G401.6 (cell line): ENCODE results near the gene TARBP2.
A peak's percentile ranks its signal among the peaks of the same experiment; 100 is the strongest.

Source experiments
- FAIRE-seq: peaks from 2 replicates; lab custom pipeline; 2012; peaks lifted over from hg19 to GRCh38; lab: Jason Lieb, UNC

Gene TARBP2

DNA sequence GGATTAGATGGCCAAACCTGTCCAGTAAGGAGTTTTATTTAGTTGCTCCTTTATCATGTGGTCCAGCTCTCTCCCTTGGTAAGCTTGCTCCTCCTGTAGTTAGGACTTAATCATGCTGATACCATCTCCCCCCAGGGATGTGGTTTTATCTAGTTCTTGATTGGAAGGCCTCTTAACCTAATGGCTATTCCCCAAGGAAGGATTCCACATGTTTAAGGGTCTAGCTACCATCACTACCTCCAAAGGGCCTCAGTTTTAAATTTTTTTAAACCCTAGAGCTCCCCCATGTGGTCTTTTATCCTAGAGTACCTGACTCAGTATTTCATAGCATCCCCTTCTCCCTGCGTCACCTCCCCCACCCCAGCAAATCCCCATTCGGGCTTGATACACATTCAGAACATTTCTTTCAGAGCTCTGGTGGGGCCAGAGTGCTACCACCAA, 24.3 kb upstream of the TARBP2 start:
- FAIRE-seq = peak; percentile 36

- peak; percentile 76 for FAIRE-seq
Measured at GRCh38 chr12:53478865-53479264, 22.2 kb upstream of the TARBP2 start.

DNA sequence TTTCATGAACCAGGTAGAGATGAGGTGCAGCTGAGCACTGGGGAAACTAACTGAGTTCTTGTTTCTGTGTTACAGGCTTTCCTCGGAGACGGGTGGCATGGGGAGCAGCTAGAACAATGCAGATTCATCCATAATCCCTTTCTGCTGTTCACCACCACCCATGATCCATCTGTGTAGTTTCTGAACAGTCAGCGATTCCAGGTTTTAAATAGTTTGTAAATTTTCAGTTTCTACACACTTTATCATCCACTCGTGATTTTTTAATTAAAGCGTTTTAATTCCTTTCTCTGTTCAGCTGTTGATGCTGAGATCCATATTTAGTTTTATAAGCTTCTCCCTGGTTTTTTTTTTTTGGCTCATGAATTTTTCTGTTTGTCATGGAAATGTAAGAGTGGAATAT, 21.8 kb upstream of the TARBP2 start:
- peak; percentile 33 for FAIRE-seq

DNA sequence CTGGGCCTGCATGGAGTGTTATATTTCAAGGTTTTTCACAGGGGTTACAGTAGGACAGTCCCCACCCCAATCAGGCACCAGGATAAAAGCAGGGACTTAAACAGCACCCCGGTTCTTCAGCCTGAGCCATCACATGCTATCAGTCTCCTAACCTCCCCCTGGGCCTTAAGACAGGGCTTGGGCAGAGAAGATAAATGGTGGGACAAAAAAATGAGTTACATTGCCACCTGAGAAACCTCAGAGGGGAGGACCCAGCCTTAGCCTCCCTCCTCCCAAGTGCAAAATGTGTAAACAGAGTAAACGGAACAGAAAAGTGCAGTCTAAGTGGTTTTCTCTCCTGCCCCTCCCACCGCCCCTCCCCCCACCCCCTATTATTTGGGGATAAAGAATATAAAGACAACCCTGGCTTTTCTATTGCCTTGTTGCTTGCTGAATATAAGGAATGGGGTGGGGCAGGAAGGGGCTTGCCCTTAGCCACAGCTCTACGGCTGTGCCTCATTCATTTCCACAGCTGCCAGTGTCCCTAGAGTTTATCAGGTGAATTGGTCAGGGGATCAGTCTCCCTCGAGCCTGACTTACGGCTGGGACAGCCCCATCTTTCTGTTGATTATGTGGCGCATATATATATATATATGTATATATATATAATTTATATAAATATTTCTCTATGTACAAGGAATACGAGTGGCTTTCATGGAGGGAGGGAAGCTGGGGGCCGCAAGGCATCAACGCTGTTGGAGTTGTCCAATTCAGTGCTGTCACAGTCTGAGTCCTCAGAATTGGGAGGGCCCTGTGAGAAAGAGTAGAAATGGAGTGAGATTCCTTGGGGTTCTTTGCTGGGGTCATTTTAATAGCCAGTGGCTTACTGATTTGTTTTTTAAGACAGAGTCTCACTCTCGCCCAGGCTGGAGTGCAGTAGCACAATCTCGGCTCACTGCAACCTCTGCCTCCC, 20.3 kb upstream of the TARBP2 start:
- no peak for FAIRE-seq

GRCh38 chr12:53481458-53481857, 19.6 kb upstream of the TARBP2 start:
- FAIRE-seq = peak; percentile 61

GRCh38 chr12:53481939-53482586, 19.0 kb upstream of the TARBP2 start:
- FAIRE-seq = peak; percentile 50

DNA sequence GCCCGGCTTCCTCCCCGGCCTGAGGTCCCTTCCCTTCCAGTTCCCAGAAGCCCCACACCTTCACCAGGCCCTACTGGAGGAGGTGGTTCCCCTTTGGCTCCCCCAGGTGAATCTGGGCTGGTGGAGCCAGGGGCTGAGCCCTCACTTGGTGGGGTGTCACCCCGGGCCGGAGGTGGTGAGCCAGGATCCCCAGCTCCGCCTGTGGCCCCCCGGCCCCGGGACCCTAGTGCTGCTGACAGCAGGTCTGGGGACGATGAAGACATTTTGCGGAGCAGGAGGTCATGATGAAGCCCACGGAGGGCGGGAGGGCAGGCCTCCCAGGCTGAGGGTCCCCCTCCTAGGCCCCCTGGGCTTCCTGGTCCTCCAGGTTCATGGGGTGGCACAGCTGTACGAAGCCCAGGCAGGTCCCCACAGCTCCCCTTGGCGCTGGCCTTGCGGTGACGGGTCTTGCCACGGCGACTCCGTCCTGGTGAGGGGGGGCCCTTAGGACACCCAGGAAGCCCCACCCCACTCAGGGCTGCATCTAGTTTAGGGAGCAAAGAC, 18.4 kb upstream of the TARBP2 start:
- no peak for FAIRE-seq

GRCh38 chr12:53483225-53483978, 17.7 kb upstream of the TARBP2 start:
- FAIRE-seq = no peak

- no peak for FAIRE-seq
Measured at GRCh38 chr12:53483979-53484377, 17.1 kb upstream of the TARBP2 start.

- peak; percentile 6 for FAIRE-seq
Measured at GRCh38 chr12:53484686-53485575, 16.2 kb upstream of the TARBP2 start.

DNA sequence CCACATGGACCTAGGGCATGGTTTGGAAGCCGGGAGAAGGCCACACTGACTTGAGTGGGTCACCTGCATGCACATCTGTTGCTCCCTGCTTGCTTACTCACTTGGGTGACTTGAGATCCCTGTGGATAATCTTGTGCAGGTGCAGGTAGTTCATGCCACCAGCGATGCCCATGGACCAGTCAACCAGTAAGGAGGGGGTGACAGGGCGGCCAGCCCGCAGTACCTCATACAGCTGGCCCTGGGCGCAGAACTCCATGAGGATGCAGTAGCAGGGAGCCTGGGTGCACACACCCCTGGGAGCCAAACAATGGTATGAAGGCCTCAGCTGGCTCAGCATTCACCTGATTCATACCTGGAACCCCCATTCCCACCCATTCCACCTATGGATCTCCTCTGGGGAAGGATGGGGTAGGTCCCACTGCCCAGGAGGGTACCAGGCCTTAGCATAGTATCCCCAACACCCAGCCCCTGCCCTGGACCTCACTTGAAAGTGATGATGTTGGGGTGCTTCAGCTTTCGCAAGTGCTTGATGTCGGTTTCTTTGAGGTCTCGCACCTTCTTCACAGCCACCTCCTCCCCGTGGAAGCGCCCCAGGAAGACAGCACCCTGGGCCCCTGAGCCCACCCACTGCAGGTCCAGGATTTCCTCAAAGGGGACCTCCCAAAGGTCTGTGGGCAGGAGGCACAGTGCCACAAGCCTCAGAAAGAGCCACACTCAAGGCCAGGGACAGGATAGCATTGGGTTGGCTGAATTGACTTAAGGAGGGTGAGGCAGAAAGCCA, 14.9 kb upstream of the TARBP2 start:
- FAIRE-seq = no peak

DNA sequence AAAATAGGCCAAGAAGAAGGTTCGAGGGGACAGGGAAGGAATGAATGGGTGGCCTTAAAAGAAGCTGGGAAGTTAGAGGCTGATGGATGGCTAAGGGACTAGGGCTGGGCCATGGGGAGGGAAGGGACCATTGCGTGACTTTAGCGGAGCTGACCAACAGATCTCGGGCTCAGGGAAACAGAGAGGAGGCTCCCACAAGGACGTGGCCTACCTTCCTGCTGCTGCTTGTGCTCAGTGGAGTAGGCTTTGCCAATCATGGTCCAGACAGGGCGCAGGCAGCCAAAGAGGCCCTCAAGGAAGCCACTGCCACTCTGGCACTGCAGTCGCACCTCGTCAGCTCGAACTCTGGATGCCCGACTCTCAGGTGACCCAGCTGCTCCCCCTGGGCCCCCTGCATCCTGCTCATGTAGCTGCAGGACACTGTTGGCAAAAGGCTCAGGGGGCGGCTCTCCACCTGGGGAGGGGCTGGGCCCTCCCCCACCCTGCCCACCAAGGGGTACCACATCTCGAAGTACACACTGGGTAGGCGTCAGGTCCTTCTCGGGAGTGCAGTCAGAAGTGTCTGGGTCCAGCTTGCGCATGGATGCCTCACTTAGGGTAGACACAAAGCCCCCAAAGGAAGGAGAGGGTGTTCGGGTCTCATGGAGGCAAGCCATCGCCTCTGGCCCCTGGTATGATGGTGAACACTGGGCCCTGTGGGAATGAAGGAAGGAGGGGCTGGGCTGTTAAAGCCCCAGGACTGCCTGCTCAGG, 14.2 kb upstream of the TARBP2 start:
- FAIRE-seq = no peak

GRCh38 chr12:53489242-53489864, 11.7 kb upstream of the TARBP2 start:
- FAIRE-seq = no peak

- no peak for FAIRE-seq
Measured at GRCh38 chr12:53492188-53492587, 8.9 kb upstream of the TARBP2 start.

- peak; percentile 23 for FAIRE-seq
Measured at GRCh38 chr12:53492830-53493609, 8.1 kb upstream of the TARBP2 start.

- FAIRE-seq = no peak
Measured at GRCh38 chr12:53493610-53494391, 7.3 kb upstream of the TARBP2 start.

DNA sequence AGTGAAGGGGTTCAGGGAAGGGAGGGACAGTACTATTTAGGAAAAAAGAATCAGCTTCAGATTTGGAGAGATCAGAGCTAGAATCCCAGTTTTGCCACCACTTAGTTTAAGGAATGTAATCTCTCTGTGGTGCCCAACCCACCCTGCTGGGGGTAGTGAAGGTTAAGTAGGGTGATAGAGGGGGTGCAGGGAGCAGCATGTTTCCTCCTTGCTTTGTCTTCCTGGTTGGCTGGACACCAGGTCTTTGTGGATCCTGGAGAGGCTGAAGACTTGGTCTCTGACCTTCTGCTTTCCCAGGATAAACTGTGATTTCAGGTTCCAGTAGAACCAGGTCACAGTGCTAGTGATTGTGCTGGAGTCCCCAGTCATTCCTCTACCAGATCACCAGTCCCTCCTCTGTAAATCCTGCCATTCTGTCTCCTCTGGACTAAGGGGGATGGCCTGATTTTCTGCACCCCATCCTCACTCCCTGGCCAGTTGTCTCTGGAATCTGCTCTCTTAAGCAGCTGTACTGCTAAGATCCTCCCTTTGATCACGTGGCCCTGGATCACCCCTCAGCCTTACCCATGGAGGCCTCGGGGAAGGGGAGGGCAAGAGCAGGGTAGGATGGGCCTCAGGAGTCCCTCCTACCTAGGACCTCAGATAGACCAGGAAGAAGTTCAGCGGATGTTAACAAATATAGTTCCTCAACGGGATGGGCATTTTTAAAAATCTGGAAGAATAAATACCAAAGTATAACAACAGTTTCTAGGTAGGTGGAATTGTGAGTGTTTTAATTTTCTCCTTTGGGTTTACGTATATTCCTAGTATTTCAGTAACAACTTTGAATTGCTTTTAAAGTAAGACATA, 5.0 kb upstream of the TARBP2 start:
- FAIRE-seq = peak; percentile 91
